HG02610 (cell line): ENCODE results near the gene CD44.
"Not testable (repeated sequence)": the region's sequence is repeated elsewhere in the genome, so short reads cannot be mapped to it uniquely, and the experiment has no call there.

Experiments used
- ATAC-seq: cut with Tn5 transposase; IDR thresholded peaks from one replicate; pipeline ENCODE4 v1.9.1; 2021; ENCODE audit warnings: mild to moderate bottlenecking, moderate library complexity; ENCODE audit not compliant: unreplicated experiment

Gene CD44

DNA sequence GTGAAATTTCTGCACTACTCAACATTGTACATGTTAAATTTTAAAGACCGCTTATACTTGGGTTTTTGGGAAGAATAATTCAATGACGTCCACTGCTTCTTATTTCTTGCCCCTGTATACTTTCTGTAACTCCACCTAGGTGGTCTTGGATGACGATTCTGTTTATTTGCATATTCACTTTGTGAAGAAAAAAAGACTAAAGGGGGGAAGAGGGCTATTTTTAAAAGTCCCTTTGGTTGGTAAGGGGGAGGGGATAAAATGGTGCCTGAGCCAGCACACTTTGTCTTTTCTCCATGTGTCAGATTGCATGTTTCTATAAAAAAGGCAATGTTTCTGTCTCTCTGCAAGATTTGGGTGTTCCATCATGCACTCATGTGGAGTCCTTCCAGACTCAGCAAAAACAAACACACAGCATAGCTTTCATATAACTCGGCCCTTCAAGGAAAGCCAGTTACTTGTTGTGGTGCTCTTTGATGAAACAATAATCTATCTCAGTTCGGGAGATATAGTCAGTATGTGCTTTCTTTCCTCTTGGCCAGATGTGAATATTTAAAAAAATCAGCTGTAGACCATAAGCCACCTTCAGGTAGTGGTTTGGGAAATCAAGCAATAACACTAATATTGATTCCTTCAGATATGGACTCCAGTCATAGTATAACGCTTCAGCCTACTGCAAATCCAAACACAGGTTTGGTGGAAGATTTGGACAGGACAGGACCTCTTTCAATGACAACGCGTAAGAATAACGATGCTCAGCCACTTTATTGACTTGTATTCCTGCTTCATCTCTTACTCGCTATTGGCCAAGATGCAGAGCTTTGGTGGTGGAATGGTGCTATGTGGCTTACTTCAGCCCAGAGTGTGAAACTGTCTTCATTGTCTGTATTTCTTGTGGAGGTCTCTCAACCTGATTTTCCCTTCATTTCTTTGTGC lies 68.8 kb downstream of the CD44 start:
- no peak for ATAC-seq

DNA sequence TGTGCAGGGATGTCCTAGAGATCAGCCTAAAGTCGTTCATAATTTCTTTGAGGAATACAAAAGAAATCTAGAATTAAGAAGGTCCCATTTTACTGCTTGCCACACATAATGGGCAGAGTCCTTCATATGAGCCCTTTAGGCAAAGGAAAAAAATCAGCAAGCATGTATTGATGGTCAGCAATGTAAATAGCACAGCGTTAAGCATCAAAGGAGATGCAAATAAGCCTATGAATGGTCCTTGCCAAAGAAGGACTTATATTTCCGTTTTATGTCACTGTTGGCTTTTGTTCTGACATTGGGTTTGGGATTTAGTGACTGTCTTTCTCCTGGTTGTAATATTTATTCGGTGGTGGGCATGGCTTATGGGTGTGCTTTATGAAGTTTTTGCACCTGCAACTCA lies 69.8 kb downstream of the CD44 start:
- no peak for ATAC-seq

- ATAC-seq = no peak
These were observed 72.0 kb downstream of the CD44 start for GRCh38 chr11:35210876-35211546.

DNA sequence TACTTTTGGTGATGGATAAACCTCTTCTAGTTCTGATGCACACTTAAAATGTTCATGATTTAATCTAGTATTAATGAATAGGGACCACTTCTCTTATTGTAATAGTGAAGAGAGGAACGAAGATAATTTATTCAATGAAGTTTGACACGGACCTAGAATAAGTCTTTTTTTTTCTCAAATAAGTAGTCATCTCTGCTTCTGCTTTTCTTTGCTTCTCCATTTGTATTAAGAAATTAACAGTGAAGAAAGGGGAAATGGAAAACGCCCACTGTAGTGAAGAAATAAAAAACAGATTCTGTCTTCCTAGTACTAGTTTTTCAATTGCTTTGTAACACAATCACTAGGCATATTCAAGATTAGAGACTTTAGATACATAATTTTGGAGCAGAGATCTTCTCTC lies 73.0 kb downstream of the CD44 start:
- no peak for ATAC-seq

DNA sequence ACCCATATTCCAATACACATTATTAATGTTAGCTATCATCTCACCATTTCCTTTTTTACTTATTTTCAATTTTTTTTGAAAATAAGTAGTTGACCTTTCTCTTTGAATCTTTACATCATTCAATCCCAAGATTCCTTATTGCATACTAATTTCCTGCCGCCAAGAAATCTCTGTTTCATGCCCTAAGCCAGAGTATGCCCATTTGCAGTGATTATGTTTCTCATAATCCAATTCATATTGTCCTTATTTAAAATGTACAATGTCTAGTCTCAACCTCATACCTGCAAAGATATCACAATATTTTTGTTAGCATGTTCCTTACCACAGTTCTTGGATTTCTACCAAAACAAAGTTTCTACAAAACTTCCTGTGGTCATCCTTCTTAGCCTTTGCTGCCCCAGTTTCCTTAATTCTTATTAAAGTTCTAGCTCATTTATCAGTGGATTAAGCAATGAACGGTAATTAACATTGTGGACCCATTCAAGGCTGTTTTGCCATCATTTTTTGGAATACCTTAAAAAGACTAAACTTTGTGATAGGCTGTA lies 75.3 kb downstream of the CD44 start:
- ATAC-seq = no peak

- ATAC-seq = no peak
These were observed 75.8 kb downstream of the CD44 start for GRCh38 chr11:35214792-35215193.

DNA sequence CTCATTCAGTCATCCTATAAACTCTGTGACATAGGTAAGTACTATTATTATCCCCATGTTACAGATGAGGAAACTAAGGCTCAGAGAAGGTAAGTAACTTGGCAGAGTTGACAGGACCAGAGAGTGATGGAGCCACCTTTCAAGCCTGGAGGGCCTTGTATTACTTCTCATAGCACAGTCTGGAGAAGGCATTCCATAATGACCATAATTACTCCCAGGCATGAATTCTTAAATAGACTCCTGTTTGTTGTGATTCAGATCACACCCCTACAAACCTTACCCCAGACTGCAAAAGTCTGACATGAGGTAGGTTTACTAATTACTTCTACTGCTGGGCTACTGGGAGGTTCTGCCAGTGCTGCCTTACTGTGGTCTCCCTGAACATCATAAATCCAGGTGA lies 77.0 kb downstream of the CD44 start:
- ATAC-seq = no peak

DNA sequence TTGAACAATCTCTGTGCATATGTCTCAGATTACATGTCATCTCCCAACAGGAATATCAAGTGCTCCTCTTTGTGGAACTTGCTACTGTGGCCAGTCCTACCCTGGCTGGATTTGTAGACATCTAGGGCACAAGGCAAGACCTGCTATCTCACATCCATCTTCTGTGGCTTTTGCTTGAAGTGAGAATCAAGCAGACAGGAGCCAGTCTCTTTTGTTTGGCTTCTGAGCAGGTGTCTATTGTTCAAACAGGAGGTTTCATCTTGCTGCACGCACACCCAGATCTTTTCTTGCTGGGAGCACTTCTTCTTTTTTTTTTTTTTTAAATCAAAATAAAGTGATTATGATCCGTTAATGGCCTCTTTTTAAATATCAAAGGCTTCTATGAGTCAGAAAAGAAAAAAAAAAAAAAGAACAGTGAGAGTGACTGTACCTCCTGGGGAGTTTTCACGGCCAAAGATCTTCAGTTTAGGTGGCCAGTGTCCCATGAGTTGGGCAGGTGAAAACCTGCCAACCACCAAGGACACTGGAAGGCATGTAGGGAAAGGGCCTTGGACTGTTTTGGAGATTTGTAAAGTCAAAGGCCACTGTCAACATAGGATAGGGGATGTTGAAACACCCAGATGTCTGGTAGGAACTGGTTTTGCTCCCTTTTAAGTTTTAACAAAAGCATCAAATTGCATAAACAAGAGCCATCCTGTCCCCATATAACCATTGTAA lies 78.1 kb downstream of the CD44 start:
- ATAC-seq = no peak

GRCh38 chr11:35218956-35219355 lies 80.0 kb downstream of the CD44 start:
- ATAC-seq = no peak

DNA sequence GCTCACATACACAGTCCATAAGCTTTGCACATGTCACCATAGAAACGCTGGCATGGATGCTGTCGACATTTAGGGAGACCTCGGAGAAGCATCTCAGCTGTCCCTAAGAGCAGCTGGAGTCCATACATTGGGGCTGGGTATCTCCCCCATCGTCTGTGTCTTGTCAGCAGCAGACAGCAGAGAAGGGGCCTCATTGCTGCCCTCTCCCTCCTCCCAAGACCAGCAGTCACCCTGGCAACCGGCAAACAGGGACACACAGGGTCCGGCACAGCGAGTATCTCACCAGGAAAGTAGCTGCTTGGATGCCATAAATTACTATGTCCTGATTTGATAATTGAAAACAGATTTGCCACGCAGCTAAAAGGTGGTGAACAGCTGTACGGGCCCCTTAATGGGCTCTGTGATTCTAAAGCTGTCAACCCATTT lies 84.4 kb downstream of the CD44 start:
- ATAC-seq = no peak

- ATAC-seq = no peak
These were observed 85.0 kb downstream of the CD44 start for GRCh38 chr11:35223991-35224390.

DNA sequence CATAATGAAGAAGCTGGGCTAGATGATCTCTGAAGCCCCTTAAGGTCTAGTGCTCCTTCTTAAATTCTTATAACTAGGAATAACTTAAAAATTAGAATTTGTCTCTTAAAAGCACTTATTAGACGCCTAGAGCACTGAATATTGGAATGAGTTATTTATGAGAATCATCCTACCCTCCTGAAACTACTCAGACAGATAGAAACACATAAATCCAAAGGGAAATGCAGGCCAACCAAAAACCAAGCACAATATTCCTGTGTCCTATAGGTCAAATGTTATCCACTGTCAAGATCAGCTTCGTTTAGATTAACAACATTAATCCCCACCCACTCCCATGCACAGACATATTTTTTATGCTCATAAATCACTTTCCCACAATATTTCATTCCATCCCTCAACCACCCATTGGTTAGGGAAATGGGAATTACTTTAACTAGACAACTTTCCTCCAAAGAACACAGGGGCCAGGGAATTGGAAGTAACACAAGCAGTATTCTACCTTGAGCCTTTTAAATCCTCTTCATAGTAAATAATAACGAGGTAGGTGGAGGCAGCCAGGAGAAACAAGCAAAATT lies 87.1 kb downstream of the CD44 start:
- ATAC-seq = no peak

DNA sequence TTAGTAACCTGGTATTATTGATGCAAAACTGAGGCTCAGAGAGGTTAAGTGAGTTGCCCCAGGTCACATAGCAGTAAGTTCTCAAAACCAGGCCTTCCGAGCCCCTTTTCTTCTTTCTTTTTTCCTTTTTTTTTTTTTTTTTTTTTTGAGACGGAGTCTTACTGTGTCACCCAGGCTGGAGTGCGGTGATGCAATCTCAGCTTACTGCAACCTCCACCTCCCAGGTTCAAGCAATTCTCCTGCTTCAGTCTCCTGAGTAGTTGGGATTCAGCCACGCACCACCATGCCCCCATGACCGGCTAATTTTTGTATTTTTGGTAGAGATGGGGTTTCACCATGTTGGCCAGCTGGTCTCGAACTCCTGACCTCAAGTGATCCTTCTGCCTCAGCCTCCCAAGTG lies 87.8 kb downstream of the CD44 start:
- ATAC-seq = not testable (repeated sequence)

GRCh38 chr11:35227576-35228327 lies 88.8 kb downstream of the CD44 start:
- ATAC-seq = no peak

DNA sequence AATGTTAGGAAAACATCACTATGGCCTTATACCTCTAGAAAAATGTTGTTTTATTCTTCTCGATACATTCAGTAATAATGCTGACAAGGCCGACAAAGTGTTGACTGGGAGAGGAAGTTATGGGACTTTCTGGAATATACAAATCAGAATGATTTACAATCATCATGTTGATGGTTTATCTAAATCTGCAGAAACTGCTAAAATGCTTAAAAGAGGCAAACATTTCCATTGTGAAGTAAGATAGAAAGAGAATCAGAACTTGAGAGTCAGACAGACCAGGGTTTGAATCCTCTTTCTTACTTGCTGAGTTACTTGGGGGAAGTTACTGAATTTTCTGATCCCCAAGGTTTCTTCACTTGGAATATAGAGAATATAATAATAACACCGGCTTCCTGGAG lies 89.4 kb downstream of the CD44 start:
- ATAC-seq = no peak

GRCh38 chr11:35230388-35230787 lies 91.4 kb downstream of the CD44 start:
- no peak for ATAC-seq

- no peak for ATAC-seq
These were observed 92.3 kb downstream of the CD44 start for GRCh38 chr11:35231076-35231860.

GRCh38 chr11:35232891-35233330 lies 93.9 kb downstream of the CD44 start:
- no peak for ATAC-seq

GRCh38 chr11:35233518-35233917 lies 94.5 kb downstream of the CD44 start:
- ATAC-seq = no peak
